Measurements from ENCODE around the gene COL18A1.
"Not testable (repeated sequence)": the region's sequence is repeated elsewhere in the genome, so short reads cannot be mapped to it uniquely, and the experiment has no call there.

The COL18A1 gene

DNA sequence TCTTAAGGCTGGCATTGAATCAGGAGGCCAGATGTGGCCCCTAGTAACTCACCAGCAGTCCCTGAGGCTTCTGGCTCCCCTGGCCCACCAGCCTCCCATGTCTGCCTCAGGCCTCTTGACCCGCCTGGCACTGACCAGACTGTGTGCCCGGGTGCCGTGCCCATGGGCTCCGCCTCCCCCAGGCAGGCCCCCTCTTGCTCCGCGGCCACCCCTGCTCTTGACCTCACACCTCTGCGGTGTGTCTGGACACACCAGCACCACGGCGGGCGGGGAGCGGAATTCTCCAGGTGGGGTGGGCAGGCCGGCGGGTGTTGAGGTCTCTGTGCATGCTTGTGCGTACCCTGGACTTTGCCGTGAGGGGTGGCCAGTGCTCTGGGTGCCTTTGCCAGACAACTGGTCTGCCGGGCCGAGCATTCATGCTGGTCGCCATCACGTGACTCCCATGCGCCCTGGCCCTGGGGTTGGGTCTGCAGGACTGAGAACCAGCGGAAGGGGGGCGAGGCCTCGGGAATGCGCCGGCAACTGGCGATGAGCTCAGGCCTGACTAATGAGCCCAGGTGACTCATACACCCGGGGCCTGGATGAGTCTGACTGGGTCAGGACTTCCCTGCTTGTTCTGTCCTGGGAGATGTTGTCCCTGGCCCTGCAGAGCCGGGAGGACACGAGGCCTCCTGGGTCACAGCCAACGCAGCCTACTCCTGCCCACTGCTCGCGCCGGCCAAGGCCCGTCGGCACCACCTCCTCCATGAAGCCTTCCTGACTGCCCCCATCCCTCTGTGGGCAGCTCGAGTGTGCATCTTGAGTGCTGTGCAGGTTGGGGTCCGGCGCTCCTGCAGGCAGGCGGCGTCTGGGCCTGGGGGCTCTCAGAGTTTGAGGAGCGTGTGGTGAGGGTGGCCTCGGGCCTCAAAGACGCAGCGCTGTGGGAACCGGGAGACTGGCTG, 22.6 kb downstream of the COL18A1 start:
- no peak for DNase-seq (ENCODE audit: low read depth, low spot score)

DNA sequence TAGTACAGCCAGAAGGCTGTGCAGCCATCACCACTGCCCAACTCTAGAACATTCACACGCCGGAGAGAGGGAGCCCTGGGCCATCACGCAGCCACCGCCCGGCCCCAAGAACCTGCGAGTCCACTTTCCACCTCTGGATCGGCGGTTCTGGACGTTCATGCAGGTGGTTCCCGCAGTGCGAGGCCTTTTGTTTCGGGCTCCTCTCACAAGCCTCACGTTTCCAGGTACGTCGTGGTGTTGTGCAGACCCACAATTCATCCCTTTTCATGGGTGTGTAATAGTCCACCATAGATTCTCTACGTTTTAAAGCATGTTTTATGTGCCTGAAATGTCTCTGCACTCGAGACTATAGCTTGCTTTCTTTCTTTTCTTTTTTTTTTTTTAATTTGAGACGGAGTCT, 23.6 kb downstream of the COL18A1 start:
- DNase-seq (ENCODE audit: low read depth, low spot score) = no peak

DNA sequence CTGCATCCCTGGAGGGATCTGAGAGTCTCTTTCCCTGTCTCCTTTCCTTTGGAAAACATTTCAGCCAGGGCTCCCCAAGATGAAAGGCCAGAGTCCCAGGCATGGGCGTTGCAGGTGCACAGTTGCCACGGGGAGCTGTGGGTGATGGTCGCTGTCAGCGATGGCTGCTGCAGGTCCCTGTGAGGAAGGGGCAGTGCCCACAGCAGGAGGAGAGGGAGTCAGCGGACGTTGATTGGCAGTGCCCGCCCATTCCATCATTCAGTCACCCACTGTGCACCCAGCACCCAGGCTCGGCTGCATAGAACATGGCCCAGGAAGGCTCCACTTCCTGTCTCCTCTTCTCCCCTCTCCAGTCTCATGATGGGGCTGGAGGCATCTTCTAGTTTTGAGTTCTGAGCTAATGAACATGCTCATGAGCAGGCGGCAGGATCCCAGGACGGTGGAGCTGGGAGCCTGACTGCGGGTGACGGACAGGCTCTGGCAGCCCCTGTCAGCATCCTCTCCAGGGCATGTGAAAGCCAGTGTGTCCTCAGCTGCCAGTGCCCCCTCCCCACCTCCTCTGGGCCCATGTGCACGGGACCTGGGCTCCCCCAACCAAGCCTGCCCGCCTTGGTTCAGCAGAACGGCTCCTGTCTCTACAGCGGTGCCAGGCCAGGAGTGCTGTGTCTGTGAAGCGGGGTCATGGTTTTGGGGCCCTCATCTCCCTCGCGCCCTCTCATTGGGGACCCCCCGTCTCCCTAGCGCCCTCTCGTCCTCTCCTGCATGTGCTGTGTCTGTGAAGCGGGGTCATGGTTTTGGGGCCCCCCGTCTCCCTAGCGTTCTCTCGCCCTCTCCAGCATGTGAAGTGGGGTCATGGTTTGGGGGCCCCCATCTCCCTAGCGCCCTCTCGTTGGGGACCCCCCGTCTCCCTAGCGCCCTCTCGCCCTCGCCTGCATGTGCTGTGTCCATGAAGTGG, 24.5 kb downstream of the COL18A1 start:
- DNase-seq (ENCODE audit: low read depth, low spot score) = no peak

DNA sequence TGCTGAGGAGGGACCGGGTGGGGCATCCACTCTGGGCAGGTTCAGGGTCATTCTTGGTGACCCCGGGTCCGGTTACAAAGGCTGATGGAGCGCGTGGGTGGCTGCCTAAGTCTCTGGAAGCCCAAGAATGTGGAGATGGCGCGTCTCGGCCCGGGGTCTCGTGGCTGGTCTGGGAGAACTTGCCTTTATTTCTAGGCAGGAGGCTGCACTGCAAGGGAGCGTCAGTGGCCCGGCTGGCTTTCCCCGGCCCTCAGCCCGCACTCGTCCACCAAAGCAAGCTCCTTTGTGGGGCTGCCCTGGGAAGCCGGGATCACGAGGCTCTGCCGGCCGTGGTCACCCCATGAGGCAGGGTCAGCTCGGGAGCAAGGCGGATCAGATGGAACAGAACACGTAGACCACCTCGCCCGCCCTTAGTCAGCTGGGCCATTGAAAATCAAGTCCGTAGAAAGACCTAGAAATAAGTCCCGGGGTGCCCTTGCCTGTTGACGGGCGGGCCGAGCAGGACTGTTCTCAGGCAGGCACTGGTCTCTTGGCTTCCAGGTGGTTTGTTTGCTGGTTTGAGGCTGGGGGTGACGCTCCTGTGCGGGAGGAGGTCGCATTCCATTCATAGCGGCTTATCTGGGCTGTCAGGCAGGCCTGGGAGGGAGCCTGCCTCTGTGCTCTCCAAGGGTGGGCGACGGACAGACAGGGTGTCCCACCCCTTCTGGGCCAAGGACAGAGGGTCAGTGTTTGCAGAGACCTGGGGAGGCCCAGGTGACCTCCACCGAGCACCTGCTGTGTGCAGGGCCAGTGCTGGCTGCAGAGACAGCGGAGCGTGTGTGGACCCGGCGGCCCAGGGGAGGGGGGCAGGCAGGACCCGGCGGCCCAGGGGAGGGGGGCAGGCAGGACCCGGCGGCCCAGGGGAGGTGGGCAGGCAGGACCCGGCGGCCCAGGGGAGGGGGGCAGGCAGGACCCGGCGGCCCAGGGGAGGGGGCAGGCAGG, 25.8 kb downstream of the COL18A1 start:
- DNase-seq (ENCODE audit: low read depth, low spot score) = no peak

DNA sequence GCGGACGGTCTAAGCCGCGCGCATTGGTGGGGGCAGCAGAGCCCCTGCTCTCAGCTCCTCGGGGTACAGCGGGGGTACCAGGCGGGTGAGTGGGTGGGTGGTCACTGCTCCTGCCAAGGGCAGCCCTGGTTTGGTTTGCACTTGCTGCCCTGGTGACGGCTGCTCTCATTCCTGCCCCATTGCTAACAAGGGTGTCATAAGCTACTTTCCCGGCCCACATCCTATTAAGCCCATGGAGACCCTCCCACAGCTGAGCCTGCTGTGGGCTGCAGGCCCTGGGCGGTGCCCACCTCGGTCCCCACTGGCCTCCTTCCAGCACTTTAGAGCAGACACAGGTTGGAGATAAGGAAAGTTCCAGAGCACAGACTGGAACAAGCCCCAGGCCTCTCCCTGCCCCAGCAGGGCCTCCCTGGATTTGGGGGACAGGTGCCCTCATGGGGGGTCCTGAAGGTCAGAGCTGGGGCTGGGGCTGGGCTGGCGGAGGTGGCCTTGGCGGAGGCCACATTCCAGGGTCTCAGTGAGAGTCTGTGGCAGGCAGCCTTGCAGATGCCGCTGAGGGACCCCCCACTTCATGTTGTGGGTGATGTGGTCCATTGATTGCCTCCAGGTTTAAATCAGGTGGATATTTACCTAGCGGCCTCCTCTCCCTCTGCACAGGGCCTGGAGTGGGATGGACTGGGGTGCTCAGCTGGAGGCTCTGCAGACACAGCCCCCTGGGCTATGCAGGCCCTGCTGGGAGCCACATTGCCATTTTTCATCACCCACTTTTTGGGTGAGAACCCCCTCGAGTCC, 27.0 kb downstream of the COL18A1 start:
- no peak for DNase-seq (ENCODE audit: low read depth, low spot score)

DNA sequence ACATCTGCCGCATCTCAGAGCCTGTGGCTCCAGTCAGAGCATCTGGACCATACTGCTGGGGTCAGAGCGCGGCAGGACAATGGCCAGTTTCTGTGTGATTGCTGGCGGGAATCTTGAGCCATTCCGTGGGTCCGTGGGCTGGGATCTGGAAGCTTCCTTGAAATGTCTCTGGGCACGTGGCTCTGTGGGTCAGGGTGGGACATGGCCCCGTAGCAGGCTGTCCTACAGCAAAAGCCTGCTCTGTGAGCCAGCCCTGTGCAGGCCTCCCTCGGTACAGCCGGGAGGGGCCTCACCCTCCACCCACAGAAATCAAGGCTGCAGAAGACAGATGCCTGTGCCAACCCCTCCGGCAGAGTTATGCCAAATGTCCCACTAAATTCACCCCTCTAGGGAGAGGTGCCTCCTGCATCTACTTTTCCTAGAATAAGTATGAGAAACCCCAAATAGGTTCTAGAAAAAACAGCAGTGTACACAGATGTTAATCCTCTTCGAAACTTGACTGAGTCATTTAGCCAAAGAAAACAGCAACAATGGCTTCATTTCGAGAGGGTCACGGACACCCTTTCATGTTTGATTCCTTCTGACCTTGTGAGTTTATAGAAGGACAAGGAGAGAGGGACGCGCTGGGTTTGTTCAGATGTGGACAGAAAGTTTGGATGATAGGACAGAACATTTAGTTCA, 27.8 kb downstream of the COL18A1 start:
- no peak for DNase-seq (ENCODE audit: low read depth, low spot score)

DNA sequence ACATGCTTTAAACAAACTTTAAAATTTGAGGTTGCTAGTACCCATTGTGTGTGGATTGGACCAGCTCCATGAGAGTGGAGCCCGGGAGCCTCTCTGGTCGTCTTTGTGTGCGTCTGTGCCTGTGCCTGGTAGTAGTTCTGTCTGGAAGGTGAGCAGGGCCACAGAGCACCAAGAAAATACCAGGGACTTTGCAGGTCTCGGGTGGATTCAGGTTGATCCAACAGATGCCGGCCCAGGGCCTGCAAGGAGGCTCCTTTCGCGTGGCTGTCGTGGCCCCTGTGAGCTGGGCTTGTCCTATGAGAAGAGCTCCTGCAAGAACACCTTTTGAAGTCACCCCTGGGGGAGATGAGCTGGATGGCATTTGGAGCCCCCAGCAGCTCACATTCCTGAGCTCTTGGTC, 28.3 kb downstream of the COL18A1 start:
- DNase-seq (ENCODE audit: low read depth, low spot score) = no peak

DNA sequence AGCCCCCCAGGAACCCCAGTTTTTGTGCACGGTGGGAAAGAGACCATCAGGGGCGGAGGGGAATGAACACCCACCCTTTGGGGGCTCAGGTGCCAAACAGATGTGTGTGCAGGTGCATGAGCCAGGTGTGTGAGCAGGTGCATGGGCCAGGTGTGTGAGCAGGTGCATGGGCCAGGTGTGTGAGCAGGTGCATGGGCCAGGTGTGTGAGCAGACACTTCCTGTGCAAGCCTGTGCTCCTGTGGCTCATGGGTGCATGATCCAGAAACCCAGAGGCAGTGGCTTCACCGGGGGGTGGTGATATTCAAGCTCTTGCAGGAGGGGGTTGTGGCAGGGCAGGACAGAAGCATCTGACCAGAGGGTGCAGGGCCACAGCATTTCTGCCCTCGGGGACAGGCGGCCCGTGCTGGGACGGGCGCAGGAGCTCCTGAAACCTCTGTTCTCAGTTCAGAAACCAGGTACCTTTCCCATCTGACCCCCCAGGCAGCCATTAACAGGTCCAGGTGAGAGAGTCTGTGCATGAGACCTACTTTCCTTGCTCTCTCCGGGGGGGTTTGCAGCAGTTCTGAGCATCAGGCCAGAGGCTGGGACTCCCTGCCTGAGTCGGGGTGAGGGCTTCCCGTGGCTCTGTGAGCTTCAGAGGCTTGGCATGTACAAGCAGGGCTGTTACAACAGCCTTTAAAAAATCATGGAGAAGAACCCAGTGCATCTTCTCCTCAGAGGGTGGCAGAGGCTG, 29.1 kb downstream of the COL18A1 start:
- DNase-seq (ENCODE audit: low read depth, low spot score) = no peak

DNA sequence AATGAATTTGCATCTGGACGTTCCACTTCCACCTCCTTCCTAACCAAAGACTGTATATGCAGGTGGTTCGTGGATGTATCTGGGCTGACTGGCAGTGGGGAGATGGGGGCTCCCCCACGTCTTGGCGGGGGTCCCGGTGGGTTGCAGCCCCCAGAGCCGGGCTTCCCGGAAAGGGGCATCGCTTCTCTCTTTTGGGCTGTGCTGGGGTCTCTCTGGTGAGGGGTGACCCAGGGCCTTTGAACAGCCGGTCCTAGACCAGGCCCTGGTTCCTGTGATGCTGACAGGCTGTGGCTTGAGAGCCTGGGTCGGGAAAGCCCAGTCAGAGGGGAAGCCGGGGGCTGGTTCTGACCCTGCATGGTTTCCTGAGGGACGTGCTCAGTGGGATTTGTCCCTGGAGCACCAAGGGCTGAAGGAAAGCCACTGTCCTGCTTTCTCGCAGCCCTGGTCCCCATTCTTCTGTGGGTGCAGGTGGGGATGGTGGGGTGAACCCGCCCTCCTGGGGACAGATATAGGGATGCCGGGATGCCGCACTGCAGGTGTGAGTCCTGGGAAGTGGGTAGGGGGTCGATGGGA, 29.8 kb downstream of the COL18A1 start:
- DNase-seq (ENCODE audit: low read depth, low spot score) = no peak

DNA sequence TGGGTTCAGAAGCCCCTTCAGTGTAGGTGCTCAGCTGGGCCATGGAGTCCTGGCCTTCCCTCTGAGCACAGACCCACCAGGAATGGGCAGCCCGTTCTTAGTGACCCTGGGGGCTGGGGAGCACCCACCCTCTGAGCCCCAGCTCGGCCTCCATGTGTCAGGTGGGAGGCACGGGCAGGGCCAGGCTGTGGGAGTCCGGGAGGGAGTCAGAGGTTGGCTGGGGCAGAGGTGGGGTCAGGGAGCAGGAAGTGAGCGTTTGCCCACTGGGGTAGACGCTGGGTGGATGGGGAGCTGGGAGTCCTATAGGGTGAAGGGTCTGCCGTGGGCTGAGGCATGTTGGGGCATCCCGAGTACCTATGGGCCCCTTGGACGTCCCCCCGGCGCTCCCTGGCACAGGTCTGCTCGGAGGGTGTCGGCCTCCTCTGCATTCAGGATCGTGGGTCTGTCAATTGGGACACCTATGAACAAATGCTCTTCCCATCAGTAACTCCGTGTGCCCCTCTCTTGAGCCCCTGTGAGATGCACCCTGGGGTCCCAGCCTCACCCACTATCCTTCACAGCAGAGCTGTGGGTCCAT, 30.5 kb downstream of the COL18A1 start:
- DNase-seq (ENCODE audit: low read depth, low spot score) = no peak

DNA sequence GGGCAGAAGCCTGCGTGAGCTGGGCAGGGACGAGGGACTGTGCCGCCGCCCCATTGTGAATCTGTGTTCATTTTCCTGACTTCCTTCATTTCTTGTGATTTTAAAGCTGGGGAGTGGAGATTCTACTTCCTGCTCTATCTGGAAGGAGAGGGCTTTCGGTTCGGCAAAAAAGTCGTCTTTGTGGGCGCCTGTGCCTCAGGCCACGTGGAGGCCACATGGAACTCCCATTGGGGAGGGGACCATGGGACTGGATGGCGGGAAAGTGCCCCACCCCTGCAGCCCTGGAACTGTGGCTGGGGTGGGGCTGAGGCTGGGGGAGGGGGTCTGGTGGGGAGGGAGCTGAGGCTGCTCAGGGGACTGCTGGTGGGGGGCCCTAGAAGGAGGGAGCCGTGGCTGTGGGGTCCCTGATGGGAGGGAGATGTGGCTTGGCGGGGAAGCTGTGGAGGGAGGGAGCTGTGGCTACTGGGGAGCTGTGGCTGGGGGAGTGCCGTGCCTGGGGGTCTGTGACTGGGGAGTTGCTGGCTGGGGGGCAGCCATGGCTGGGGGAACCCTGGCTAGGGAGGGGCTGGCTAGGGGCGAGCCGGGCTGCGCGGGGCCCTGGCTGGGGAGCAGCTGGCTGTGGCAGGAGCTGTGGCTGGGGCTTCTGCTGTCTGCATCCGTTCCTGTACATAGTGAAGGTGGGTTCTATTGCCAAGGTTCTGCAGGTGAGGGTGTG, 31.5 kb downstream of the COL18A1 start:
- no peak for DNase-seq (ENCODE audit: low read depth, low spot score)

DNA sequence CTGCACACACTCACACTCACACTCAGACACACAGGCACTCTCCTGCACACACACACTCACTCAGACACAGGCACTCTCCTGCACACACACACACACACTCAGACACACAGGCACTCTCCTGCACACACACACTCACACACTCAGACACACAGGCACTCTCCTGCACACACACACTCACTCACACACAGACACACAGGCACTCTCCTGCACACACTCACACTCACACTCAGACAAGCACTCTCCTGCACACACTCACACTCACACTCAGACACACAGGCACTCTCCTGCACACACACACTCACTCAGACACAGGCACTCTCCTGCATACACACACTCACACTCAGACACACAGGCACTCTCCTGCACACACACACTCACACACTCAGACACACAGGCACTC, 32.9 kb downstream of the COL18A1 start:
- DNase-seq (ENCODE audit: low read depth, low spot score) = not testable (repeated sequence)

DNA sequence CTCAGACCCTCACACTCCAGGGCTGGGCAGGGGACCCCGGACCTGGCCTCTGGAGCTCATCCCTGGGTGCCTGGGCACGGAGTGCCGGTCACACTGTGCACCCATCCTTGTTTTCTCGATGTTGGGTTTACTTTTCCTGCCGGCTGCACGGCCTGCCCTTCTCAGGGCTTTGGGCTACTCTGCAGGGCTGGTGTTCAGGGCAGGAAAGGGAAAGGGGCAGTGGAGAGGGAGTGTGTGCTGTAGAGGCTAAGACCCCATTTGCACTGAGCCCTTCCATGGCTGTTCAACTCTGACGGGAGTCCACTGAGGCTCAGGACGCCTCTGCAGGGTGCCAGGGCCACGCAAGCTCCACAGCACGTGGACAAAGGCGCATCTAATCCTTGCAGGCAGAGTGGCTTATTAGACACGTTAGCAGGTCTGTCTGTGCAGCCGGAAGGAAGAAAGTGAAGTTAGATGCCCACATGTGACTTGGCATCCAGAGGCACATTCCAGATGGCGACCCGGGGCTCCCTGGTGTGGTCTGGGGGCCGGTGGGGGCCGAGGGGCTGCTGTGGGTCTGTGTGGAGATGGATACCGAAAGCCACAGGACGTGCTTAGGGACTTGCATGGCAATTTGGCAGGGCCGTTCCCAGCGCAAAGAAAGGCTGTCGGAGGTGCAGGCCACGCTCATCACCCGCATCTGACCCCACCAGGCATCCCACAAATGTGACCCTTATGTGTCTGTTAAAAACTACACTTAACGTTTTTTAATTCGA, 33.6 kb downstream of the COL18A1 start:
- DNase-seq (ENCODE audit: low read depth, low spot score) = no peak

DNA sequence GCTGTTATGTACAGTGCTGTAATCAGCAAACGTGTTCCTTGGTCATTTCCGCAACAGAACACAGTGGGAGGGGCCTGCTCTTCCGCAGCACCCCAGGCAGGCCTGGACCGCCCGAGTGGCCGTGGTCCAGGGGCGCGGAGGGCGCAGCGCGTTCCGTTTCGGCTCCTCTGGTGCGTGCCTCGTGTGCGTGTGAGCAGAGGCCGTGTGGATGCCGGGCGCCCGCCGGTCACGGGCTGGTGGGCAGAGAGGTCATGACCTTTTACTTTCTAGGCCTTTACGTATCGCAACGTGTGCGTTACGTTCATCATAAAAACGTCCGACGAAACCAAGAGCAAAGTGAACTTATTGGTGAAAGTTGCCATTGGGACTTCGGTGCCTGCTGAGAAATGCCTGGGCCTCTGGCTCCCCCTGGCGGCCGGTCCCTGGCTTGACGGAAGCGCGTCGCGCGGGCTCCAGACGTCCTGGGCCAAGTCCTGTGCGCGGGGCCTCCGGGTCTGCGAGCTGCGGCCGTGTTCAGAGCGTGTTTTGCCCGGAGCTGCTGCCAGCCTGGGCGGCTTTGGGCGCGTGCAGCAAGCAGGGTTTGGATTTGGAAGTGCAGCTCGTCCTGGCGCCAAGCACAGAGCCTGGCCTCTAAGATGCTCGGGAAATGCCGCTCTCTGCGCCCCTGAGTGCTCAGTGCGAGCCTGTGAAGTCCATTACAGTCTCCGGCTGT, 34.4 kb downstream of the COL18A1 start:
- peak; percentile 47 for DNase-seq (ENCODE audit: low read depth, low spot score)

DNA sequence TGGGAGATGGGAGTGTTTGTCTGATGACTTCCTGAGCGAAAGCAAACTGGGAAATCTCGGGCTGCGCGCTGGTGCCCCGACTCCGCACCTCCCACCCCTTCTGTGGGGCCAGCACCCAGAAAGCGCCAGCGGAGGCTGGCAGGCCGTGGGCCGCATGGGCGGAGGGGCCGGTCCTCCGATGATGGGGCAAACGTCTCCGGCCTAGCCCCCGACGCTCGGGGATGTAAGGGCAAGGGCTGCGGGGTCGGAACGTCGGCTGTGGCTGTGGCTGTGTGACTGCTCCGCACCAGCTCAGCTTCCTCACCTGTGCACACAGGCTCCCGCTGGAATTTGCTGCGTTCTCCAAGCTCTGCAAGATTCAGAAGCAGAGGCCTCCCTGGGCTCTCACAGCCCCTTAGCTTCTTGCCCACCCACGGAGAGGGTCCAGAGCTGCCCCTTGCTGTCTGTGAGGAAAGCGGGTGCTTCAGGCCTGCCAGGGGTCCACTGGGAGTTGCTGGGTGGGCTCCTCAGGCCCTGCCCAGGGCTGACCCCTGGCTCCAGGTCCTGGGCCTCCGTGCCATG, 35.0 kb downstream of the COL18A1 start:
- DNase-seq (ENCODE audit: low read depth, low spot score) = no peak

DNA sequence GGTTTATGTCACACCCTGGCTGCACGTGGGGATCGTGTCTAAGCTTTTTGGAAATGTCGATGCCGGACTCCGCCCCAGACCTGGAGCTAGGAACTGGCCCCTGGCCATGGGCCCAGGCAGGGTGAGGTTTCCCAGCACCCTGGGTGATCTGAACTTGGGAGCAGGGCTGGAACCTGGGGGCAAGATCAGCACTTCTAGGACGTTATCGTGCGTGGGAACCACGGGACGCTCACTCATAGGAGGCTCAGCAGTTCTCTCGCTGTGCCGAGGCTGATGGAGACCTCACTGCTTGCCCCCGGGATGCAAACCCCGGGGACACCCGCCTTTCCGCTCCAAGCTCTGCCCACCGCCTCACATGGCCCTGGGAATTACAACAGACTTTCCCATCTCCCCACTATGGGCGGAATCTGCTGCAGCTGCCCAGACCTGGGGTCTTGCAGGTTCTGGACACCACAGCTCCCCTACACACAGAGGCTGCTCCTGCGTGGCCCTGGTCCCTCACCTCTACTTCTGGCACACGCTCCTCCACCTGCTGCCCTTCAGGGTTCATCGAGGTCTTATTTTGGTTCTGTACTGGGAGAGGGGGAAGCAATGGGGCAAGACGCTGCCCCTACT, 35.9 kb downstream of the COL18A1 start:
- DNase-seq (ENCODE audit: low read depth, low spot score) = no peak

Measured in iPS DF 19.7 (cell line).